ENCODE results near the gene KCNAB2.

Gene KCNAB2

GRCh38 chr1:6066680-6067079 lies 21.0 kb downstream of the KCNAB2 start:
- TF ChIP-seq, protein P1, sequence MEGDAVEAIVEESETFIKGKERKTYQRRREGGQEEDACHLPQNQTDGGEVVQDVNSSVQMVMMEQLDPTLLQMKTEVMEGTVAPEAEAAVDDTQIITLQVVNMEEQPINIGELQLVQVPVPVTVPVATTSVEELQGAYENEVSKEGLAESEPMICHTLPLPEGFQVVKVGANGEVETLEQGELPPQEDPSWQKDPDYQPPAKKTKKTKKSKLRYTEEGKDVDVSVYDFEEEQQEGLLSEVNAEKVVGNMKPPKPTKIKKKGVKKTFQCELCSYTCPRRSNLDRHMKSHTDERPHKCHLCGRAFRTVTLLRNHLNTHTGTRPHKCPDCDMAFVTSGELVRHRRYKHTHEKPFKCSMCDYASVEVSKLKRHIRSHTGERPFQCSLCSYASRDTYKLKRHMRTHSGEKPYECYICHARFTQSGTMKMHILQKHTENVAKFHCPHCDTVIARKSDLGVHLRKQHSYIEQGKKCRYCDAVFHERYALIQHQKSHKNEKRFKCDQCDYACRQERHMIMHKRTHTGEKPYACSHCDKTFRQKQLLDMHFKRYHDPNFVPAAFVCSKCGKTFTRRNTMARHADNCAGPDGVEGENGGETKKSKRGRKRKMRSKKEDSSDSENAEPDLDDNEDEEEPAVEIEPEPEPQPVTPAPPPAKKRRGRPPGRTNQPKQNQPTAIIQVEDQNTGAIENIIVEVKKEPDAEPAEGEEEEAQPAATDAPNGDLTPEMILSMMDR (IDR thresholded peaks at IDR 0.05; ENCODE audit: low read depth, low read length, poor library complexity, severe bottlenecking) = no peak
- TF ChIP-seq EZH2phosphoT487 (IDR thresholded peaks at IDR 0.05; ENCODE audit: borderline replicate concordance, low read length) = no peak
- H3K79me2 ChIP-seq (ENCODE audit: control insufficient read depth, low read length) = no peaks in the 10 kb centered on the region
- H3K4me2 ChIP-seq (ENCODE audit: low read length) = no peak overlapping the region
- H4K20me1 ChIP-seq (ENCODE audit: control insufficient read depth, insufficient read depth, low read depth, low read length) = no peaks in the 10 kb centered on the region
- no peaks in the 10 kb centered on the region for H3K9me2 ChIP-seq (replicated peaks; ENCODE audit: control insufficient read depth, low read length)
- no peaks in the 10 kb centered on the region for H3K36me3 ChIP-seq (ENCODE audit: control insufficient read depth, low read length)
- no peak overlapping the region for H3K4me3 ChIP-seq (ENCODE audit: low read length)
- H3K4me1 ChIP-seq (ENCODE audit: control insufficient read depth, low read length) = no peaks in the 10 kb centered on the region
- no peaks in the 10 kb centered on the region for H3K27me3 ChIP-seq (ENCODE audit: control insufficient read depth, low read length)
- H3K9me3 ChIP-seq (ENCODE audit: control insufficient read depth, insufficient read depth, low read length) = no peaks in the 10 kb centered on the region
- H3F3A ChIP-seq (ENCODE audit: control insufficient read depth, insufficient read depth) = no peaks in the 10 kb centered on the region
- no peak overlapping the region for H3K27ac ChIP-seq (ENCODE audit: low read depth, low read length)

GRCh38 chr1:6068073-6068472 lies 22.4 kb downstream of the KCNAB2 start:
- H3K36me3 ChIP-seq (ENCODE audit: control insufficient read depth, low read length) = no peaks in the 10 kb centered on the region
- H3K4me3 ChIP-seq (ENCODE audit: low read length) = no peak overlapping the region
- H3K79me2 ChIP-seq (ENCODE audit: control insufficient read depth, low read length) = no peaks in the 10 kb centered on the region
- no peaks in the 10 kb centered on the region for H3F3A ChIP-seq (ENCODE audit: control insufficient read depth, insufficient read depth)
- no peaks in the 10 kb centered on the region for H3K9me2 ChIP-seq (replicated peaks; ENCODE audit: control insufficient read depth, low read length)
- TF ChIP-seq, protein P1 (IDR thresholded peaks at IDR 0.05; ENCODE audit: low read depth, low read length, poor library complexity, severe bottlenecking) = no peak
- no peak for TF ChIP-seq EZH2phosphoT487 (IDR thresholded peaks at IDR 0.05; ENCODE audit: borderline replicate concordance, low read length)
- no peak overlapping the region for H3K4me2 ChIP-seq (ENCODE audit: low read length)
- no peaks in the 10 kb centered on the region for H4K20me1 ChIP-seq (ENCODE audit: control insufficient read depth, insufficient read depth, low read depth, low read length)
- H3K4me1 ChIP-seq (ENCODE audit: control insufficient read depth, low read length) = no peaks in the 10 kb centered on the region
- no peaks in the 10 kb centered on the region for H3K9me3 ChIP-seq (ENCODE audit: control insufficient read depth, insufficient read depth, low read length)
- H3K27me3 ChIP-seq (ENCODE audit: control insufficient read depth, low read length) = no peaks in the 10 kb centered on the region
- H3K27ac ChIP-seq (ENCODE audit: low read depth, low read length) = no peak overlapping the region

DNA sequence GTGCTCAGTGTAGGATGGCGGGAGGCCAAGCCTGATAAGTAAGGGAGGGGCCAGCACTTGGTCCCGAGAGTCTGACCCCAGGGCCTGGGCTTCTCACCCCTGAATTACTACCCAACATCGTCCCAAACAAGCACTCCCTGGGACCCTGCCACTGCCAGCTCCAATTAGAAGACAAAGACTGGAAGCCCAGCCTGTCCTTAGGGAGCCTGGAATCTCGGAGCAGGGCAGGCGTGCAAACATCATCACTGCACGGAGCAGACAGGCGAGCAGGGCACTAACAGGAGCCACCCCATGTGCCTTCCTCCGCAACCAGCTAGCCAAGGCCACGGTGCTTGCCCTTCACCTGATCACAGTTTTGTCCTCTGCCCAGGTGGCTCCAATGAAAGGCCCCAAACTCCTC lies 23.2 kb downstream of the KCNAB2 start:
- no peaks in the 10 kb centered on the region for H3K27me3 ChIP-seq (ENCODE audit: control insufficient read depth, low read length)
- H3K4me1 ChIP-seq (ENCODE audit: control insufficient read depth, low read length) = no peaks in the 10 kb centered on the region
- TF ChIP-seq, protein P1 (IDR thresholded peaks at IDR 0.05; ENCODE audit: low read depth, low read length, poor library complexity, severe bottlenecking) = no peak
- TF ChIP-seq EZH2phosphoT487 (IDR thresholded peaks at IDR 0.05; ENCODE audit: borderline replicate concordance, low read length) = no peak
- H3K79me2 ChIP-seq (ENCODE audit: control insufficient read depth, low read length) = no peaks in the 10 kb centered on the region
- H3F3A ChIP-seq (ENCODE audit: control insufficient read depth, insufficient read depth) = no peaks in the 10 kb centered on the region
- no peaks in the 10 kb centered on the region for H3K9me3 ChIP-seq (ENCODE audit: control insufficient read depth, insufficient read depth, low read length)
- H3K9me2 ChIP-seq (replicated peaks; ENCODE audit: control insufficient read depth, low read length) = no peaks in the 10 kb centered on the region
- H3K36me3 ChIP-seq (ENCODE audit: control insufficient read depth, low read length) = no peaks in the 10 kb centered on the region
- no peak overlapping the region for H3K4me3 ChIP-seq (ENCODE audit: low read length)
- no peak overlapping the region for H3K27ac ChIP-seq (ENCODE audit: low read depth, low read length)
- H4K20me1 ChIP-seq (ENCODE audit: control insufficient read depth, insufficient read depth, low read depth, low read length) = no peaks in the 10 kb centered on the region
- H3K4me2 ChIP-seq (ENCODE audit: low read length) = no peak overlapping the region

GRCh38 chr1:6069573-6069972 lies 23.9 kb downstream of the KCNAB2 start:
- no peak for TF ChIP-seq EZH2phosphoT487 (IDR thresholded peaks at IDR 0.05; ENCODE audit: borderline replicate concordance, low read length)
- TF ChIP-seq, protein P1 (IDR thresholded peaks at IDR 0.05; ENCODE audit: low read depth, low read length, poor library complexity, severe bottlenecking) = no peak
- no peaks in the 10 kb centered on the region for H3K79me2 ChIP-seq (ENCODE audit: control insufficient read depth, low read length)
- no peaks in the 10 kb centered on the region for H3K9me3 ChIP-seq (ENCODE audit: control insufficient read depth, insufficient read depth, low read length)
- H3K4me2 ChIP-seq (ENCODE audit: low read length) = no peak overlapping the region
- H3K9me2 ChIP-seq (replicated peaks; ENCODE audit: control insufficient read depth, low read length) = no peaks in the 10 kb centered on the region
- H3K4me1 ChIP-seq (ENCODE audit: control insufficient read depth, low read length) = no peaks in the 10 kb centered on the region
- no peaks in the 10 kb centered on the region for H3K27me3 ChIP-seq (ENCODE audit: control insufficient read depth, low read length)
- no peak overlapping the region for H3K27ac ChIP-seq (ENCODE audit: low read depth, low read length)
- no peaks in the 10 kb centered on the region for H4K20me1 ChIP-seq (ENCODE audit: control insufficient read depth, insufficient read depth, low read depth, low read length)
- no peaks in the 10 kb centered on the region for H3F3A ChIP-seq (ENCODE audit: control insufficient read depth, insufficient read depth)
- no peak overlapping the region for H3K4me3 ChIP-seq (ENCODE audit: low read length)
- H3K36me3 ChIP-seq (ENCODE audit: control insufficient read depth, low read length) = no peaks in the 10 kb centered on the region
